Measurements from ENCODE around the gene KIN. TPM values are rescaled to one million over a fixed set of nuclear protein-coding genes. Genes with fewer than 3 reads are reported as not detected.
"Not testable (repeated sequence)": the region's sequence is repeated elsewhere in the genome, so short reads cannot be mapped to it uniquely, and the experiment has no call there.

KIN gene
- total RNA-seq, 1 donor from 2014 or later = 4.1 TPM

GRCh38 chr10:7734821-7735220 lies 53.0 kb downstream of the KIN start:
- DNase-seq (ENCODE audit: low read depth in 2 of 2) = no peak

- no peak for DNase-seq (ENCODE audit: low read depth in 2 of 2)
These were observed 64.8 kb downstream of the KIN start for GRCh38 chr10:7722927-7723529.

DNA sequence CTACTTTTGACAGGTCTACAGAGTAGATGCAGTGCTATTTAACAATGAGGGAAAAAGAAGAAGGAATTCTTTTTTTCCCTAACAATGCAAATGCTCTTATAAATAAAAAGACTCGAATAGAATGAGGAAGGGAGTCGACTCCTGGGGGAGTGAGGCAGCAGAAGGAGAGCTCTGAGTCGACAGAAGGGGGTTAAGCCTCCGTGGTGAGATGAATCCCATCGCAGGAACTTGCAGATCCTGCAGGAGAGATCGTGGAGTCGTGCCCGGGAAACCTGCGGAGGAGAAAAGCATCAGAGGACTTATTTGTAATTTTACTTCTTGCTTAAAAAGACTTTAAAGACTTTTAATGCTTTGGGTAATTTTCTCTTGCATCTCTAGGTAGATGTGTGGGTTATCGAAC lies 67.3 kb downstream of the KIN start:
- DNase-seq (ENCODE audit: low read depth in 2 of 2) = no peak

DNA sequence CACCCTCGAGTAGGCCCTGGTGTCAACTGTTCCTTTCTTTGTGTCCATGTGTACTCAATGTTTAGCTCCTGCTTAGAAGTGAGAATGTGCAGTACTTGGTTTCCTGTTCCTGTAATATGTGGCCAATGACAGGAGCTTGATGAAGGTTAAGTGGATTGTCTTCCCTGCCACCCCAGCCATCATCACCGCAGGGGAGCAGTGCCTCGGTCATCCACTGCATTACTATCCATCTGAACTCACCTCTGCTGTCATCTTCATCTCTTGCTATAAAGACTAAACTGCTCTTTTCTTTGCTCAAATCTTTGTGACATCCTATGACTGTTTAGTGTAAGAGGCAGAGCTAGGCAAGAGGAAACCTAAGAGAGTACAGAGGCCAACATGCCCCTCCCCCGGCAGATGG lies 69.1 kb downstream of the KIN start:
- DNase-seq (ENCODE audit: low read depth in 2 of 2) = no peak

DNA sequence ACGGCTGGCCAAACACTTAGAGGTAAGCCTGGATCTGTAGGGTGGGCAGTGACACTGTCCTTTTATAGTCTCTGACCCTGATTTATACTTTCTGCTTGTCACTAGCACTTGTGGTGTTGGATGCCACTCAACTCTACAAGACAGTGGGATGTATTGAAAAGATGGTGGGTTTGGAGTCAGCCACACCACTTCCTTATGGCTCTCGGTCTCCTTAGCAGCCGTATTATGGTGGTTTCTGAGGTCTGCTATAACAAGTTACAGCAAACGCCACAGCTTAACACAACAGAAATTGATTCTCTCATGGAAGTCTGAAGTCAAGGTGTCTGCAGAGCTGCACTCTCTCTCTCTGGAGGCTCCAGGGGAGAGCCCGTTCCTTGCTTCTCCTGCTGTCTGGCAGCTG lies 70.0 kb downstream of the KIN start:
- DNase-seq (ENCODE audit: low read depth in 2 of 2) = no peak

GRCh38 chr10:7715515-7715914 lies 72.3 kb downstream of the KIN start:
- no peak for DNase-seq (ENCODE audit: low read depth in 2 of 2)

GRCh38 chr10:7711075-7711474 lies 76.7 kb downstream of the KIN start:
- not testable (repeated sequence) for DNase-seq (ENCODE audit: low read depth in 2 of 2)

GRCh38 chr10:7710446-7710845 lies 77.3 kb downstream of the KIN start:
- no peak for DNase-seq (ENCODE audit: low read depth in 2 of 2)

GRCh38 chr10:7708832-7709231 lies 79.0 kb downstream of the KIN start:
- DNase-seq (ENCODE audit: low read depth in 2 of 2) = no peak

GRCh38 chr10:7707858-7708622 lies 79.8 kb downstream of the KIN start:
- DNase-seq (ENCODE audit: low read depth in 2 of 2) = no peak

DNA sequence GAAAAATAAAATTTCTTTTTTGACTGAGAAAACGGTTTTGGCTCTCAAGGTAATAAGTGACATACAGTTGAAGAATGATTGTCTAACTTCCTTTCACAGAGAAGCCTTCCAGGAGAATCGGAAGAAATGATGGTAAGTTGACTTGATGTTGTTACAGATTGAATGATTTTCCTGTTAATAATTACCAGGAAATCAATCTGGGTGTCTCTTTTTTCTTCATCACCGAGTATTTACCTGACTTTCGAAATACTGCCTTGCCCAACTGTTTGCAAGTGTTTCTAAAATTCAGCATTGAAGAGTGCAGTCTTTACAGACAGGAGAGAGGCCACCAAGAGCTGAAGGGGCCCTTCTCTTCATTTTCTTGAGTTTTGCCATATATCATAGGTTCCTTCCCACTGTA lies 80.7 kb downstream of the KIN start:
- no peak for DNase-seq (ENCODE audit: low read depth in 2 of 2)

GRCh38 chr10:7706534-7707073 lies 81.2 kb downstream of the KIN start:
- DNase-seq (ENCODE audit: low read depth in 2 of 2) = no peak

DNA sequence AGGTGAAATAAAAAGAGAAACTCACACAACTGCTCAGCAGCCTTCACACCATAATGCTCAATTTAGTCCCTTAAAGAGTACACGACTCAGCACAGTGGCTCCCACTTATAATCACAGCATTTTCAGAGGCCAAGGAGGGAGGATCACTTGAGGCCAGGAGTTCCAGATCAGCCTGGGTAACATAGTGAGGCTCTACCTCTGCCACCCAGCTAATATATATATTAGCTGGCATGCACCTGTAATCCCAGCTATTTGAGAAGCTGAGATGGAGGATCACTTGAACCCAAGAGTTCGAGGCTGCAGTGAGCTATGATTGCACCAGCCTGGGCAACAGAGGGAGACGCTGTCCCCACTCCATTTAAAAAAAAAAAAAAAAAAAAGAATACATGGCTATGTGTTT lies 82.5 kb downstream of the KIN start:
- DNase-seq (ENCODE audit: low read depth in 2 of 2) = no peak

DNA sequence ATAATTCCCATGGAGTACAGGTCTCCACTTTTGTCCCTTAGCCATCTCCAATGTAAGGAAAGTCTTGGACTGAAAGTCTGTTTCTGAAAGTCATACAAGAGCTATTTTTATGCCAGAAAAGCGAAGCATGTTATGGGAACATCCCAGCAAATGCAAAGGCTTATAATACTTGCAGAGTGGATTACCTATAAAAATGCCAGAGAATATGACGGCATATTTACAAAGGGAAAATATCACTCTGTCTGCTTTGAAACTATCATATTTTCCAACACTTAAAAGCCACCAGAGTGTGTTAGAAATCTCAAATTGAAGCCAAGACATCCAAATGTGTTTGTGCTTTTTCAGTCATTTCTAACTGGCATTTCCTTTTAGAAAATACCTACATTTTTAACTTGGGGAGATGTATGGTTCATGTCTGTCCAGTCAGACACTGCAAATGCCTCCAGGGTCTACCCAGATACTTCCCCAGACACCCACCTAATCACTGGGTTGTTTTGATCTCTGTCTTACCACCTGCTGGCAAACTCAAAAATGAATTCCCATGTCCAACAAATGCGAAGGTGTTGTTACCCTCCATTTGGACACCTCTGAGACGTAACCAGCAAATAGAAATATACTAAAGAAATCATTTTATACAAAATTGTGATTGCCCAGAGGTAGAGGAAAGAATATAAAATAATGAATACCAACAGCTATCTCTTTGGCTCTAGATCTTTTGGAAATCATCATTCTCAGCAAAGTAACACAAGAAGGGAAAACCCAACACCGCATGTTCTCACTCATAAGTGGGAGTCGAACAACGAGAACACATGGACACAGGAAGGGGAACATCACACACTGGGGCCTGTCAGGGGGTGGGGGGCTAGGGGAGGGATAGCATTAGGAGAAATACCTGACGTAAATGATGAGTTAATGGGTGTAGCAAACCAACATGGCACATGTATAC lies 83.4 kb downstream of the KIN start:
- DNase-seq (ENCODE audit: low read depth in 2 of 2) = no peak

- no peak for DNase-seq (ENCODE audit: low read depth in 2 of 2)
These were observed 84.7 kb downstream of the KIN start, which contains the start of gene ITIH2 for GRCh38 chr10:7703140-7703539. ITIH2 (plus strand) TSS chr10:7703316; CDS start chr10:7703435, 119 bp downstream.

DNA sequence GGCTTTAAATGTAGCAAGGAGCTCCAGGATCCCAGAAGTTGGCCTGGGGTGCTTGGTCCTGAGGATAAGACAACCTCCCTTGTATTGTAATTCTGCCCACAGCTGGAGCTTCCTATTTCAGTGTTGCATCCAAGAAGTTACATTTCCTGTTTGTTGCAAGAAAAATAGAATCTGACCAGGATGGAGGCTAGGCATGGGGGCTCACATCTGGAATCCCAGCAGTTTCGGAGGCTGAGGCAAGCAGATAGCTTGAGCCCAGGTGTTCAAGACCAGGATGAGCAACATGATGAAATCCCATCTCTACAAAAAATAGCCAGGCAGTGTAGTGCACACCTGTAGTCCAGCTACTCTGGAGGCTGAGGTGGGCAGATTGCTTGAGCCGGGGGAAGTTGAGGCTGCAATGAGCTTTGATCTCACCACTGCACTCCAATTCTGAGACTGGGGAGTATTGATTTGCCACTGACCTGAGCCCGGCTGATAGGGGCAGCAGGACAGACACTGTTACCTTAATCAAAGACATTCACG lies 85.4 kb downstream of the KIN start:
- DNase-seq (ENCODE audit: low read depth in 2 of 2) = no peak

GRCh38 chr10:7701158-7701742 lies 86.5 kb downstream of the KIN start:
- no peak for DNase-seq (ENCODE audit: low read depth in 2 of 2)
